ENCODE data around the gene APOBR. TPM values are rescaled to one million over a fixed set of nuclear protein-coding genes. Genes with fewer than 3 reads are reported as not detected.

APOBR gene
- total and polyA plus RNA-seq, 9 of the 15 experiments (the other 6 are each of a cell fraction or from before 2014, with no cell fraction given), result 0.08 to 6.1 (median 2.8) TPM; not detected in 1

GRCh38 chr16:28491970-28492474 is 2.4 kb upstream of the APOBR start, which contains the start of gene CLN3 (continued):
- no peak for TF ChIP-seq PREB (CRISPR knock-in tag; IDR thresholded peaks at IDR 0.05)
- no peak for TF ChIP-seq TAL1 (IDR thresholded peaks at IDR 0.05)
- no peak for TF ChIP-seq NFIC (IDR thresholded peaks at IDR 0.05)
- TF ChIP-seq PRMT5 (CRISPR knock-in tag; IDR thresholded peaks at IDR 0.05), result no peak
- TF ChIP-seq FOXM1 (IDR thresholded peaks at IDR 0.05; ENCODE audit: low read depth), result peak; percentile 78; the same call in 1 of the 2 replicates
- no peak for TF ChIP-seq FOXM1 (CRISPR knock-in tag; IDR thresholded peaks at IDR 0.05; ENCODE audit: low read depth)
- TF ChIP-seq ESRRA (IDR thresholded peaks at IDR 0.05; ENCODE audit: borderline replicate concordance, low read depth), result peak; percentile 73
- peak; percentile 89 for TF ChIP-seq GABPA (tag; conservative IDR thresholded peaks at IDR 0.05; ENCODE audit: low read depth)
- TF ChIP-seq NFYB (IDR thresholded peaks at IDR 0.05; ENCODE audit: extremely low read depth, insufficient read length), result no peak
- no peak for TF ChIP-seq ZNF668 (CRISPR knock-in tag; IDR thresholded peaks at IDR 0.05)
- TF ChIP-seq CBX3 (IDR thresholded peaks at IDR 0.05; ENCODE audit: borderline replicate concordance in 1 of 2, low read length in 2 of 2), result 0 out of 3 replicates have a peak, but pooled peaks of 1 of the 2 experiments have one; percentile 52
- no peak for TF ChIP-seq CREB1 (IDR thresholded peaks at IDR 0.05)
- peak; percentile 65; the same call in 1 of the 2 replicates for TF ChIP-seq CREB1 (CRISPR knock-in tag; IDR thresholded peaks at IDR 0.05)
- no peak for TF ChIP-seq ARID3A (IDR thresholded peaks at IDR 0.05; ENCODE audit: borderline replicate concordance, low read depth, low read length)
- no peak for TF ChIP-seq ATF2 (CRISPR knock-in tag; IDR thresholded peaks at IDR 0.05)
- TF ChIP-seq ZNF174 (CRISPR knock-in tag; IDR thresholded peaks at IDR 0.05), result no peak
- TF ChIP-seq ZBTB34 (CRISPR knock-in tag; IDR thresholded peaks at IDR 0.05), result no peak
- TF ChIP-seq FOXK1 (CRISPR knock-in tag; IDR thresholded peaks at IDR 0.05; ENCODE audit: borderline replicate concordance), result no peak
- TF ChIP-seq ZC3H8 (IDR thresholded peaks at IDR 0.05), result 0 out of 2 replicates have a peak, but pooled peaks have one; percentile 53
- TF ChIP-seq DPF2 (IDR thresholded peaks at IDR 0.05), result peak; percentile 18; the same call in 1 of the 2 replicates
- TF ChIP-seq ZMIZ1 (IDR thresholded peaks at IDR 0.05; ENCODE audit: low read depth in 2 of 2, low read length in 2 of 2), result no peak
